Naive thymus-derived CD4-positive, alpha-beta T cell (primary cell): ENCODE data around the gene DTL. TPM values are rescaled to one million over a fixed set of nuclear protein-coding genes. Genes with fewer than 3 reads are reported as not detected.
"Not testable (repeated sequence)": the region's sequence is repeated elsewhere in the genome, so short reads cannot be mapped to it uniquely, and the experiment has no call there.

Source experiments
- ATAC-seq: fragments of 150-1000 bp; cut with Tn5 transposase; 2 replicates; pipeline ENCODE4 v1.10.0; 2021; ENCODE audit warnings: mild to moderate bottlenecking, moderate library complexity
- CTCF ChIA-PET: fragments of 350-600 bp; sonication (Branson Sonifier 250); formaldehyde crosslinking; loops from one replicate; lab custom pipeline; 2021; ENCODE audit warnings: antibody characterized with exemption; lab: Charles Lee
- POLR2A ChIA-PET: fragments of 350-600 bp; sonication (Branson Sonifier 250); formaldehyde crosslinking; loops from one replicate; lab custom pipeline; 2021; ENCODE audit warnings: antibody characterized with exemption, inconsistent platforms; lab: Charles Lee
- DNase-seq, 9 donors: peaks; one replicate each; pipeline versions ENCODE4 v3.0.0 to v3.0.0-alpha.2; 2020 to 2022; ENCODE audit warnings: mixed read lengths in 1 of 9
- H3K27ac ChIP-seq: one replicate; pipeline ENCODE4 v1.7.0; 2013; ENCODE audit warnings: mild to moderate bottlenecking, low read depth, low read length, moderate library complexity
- H3K27me3 ChIP-seq, 2 donors: one replicate each; pipeline ENCODE4 v1.7.0; 2013; ENCODE audit warnings: low read length in 2 of 2, mild to moderate bottlenecking in 2 of 2, moderate library complexity in 2 of 2; ENCODE audit not compliant: control insufficient read depth in 2 of 2, insufficient read depth in 2 of 2
- H3K36me3 ChIP-seq, 3 experiments: 1 replicate in 2 of 3; 2 replicates in 1 of 3; pipeline ENCODE4 v1.7.0; 2013; ENCODE audit warnings: low read length in 3 of 3, mild to moderate bottlenecking in 3 of 3, moderate library complexity in 1 of 3; ENCODE audit not compliant: insufficient read depth in 3 of 3, control insufficient read depth in 2 of 3
- H3K4me1 ChIP-seq, 2 donors: one replicate each; pipeline ENCODE4 v1.7.0; 2013; ENCODE audit warnings: low read length in 2 of 2, mild to moderate bottlenecking in 2 of 2, moderate library complexity in 1 of 2; ENCODE audit not compliant: control insufficient read depth in 2 of 2, insufficient read depth in 2 of 2
- H3K4me3 ChIP-seq: 2 replicates; pipeline ENCODE4 v1.7.0; 2013; ENCODE audit warnings: mild to moderate bottlenecking, low read length
- H3K9me3 ChIP-seq, 3 experiments: 1 replicate in 2 of 3; 2 replicates in 1 of 3; pipeline ENCODE4 v1.7.0; 2013; ENCODE audit warnings: low read length in 3 of 3; ENCODE audit not compliant: control insufficient read depth in 2 of 3
- H3K27ac Mint-ChIP-seq, 9 donors: one replicate each; pipeline ENCODE4 v1.8.0; 2020 to 2022; ENCODE audit warnings: mixed read lengths in 9 of 9, mild to moderate bottlenecking in 8 of 9, moderate library complexity in 5 of 9, inconsistent platforms in 2 of 9
- H3K27me3 Mint-ChIP-seq, 5 donors: one replicate each; pipeline ENCODE4 v1.8.0; 2021 to 2022; ENCODE audit warnings: mixed read lengths in 5 of 5, mild to moderate bottlenecking in 1 of 5
- H3K36me3 Mint-ChIP-seq, 5 donors: one replicate each; pipeline ENCODE4 v1.8.0; 2020 to 2022; ENCODE audit warnings: mixed read lengths in 5 of 5, mild to moderate bottlenecking in 3 of 5, inconsistent platforms in 1 of 5
- H3K4me1 Mint-ChIP-seq, 7 donors: one replicate each; pipeline ENCODE4 v1.8.0; 2020 to 2022; ENCODE audit warnings: mixed read lengths in 7 of 7, mild to moderate bottlenecking in 3 of 7, inconsistent platforms in 1 of 7
- H3K4me3 Mint-ChIP-seq, 10 donors: one replicate each; pipeline ENCODE4 v1.8.0; 2020 to 2022; ENCODE audit warnings: mild to moderate bottlenecking in 10 of 10, mixed read lengths in 10 of 10, moderate library complexity in 6 of 10, inconsistent platforms in 2 of 10
- H3K9me3 Mint-ChIP-seq, 11 donors: one replicate each; pipeline ENCODE4 v1.8.0; 2020 to 2022; ENCODE audit warnings: mixed read lengths in 11 of 11, mild to moderate bottlenecking in 4 of 11, inconsistent platforms in 1 of 11, moderate library complexity in 1 of 11
- intact Hi-C, 2 donors: fragments of 100-400 bp; cut with micrococcal nuclease; formaldehyde crosslinking; loops; one replicate each; pipeline ENCODE4 v1.15.1; 2023
- polyA plus RNA-seq, 2 donors: library from polyadenylated mRNA; unstranded; fragments of 300-500 nt; fragmentation: Illumina TruSeq; gene quantifications; one replicate each; pipeline ENCODE4 v1.2.3, GENCODE V29; 2021
- total RNA-seq, 6 experiments: library from RNA in 5 of 6; stranded (reverse) in 5 of 6; gene quantifications; 1 replicate in 5 of 6; 2 replicates in 1 of 6; pipeline ENCODE4 v1.2.3 and lab custom pipeline; 2021 to 2026

Gene DTL
- total RNA-seq: 10 to 100 TPM in 1 of 5 experiments, 1 to 10 TPM in 1, under 1 TPM in 3; 0.27 to 63.0 (median 0.78) TPM
- polyA plus RNA-seq: under 1 TPM; 0.37 to 0.54 TPM
- total RNA-seq (lab: John Stamatoyannopoulos, UW): 0.54 reads per million

- no peaks in the 10 kb centered on the region for H3K36me3 ChIP-seq
- intact Hi-C loops: loop anchor here (1.0 to 10.0 kb wide), 22 partner anchors 23 to 1016 kb away; partner anchors contain the start of genes ANGEL2 (in 2 of the 2), LPGAT1 (in 2 of the 2), NEK2 (in 2 of the 2) and NENF (in 2 of the 2)
- H3K9me3 ChIP-seq: no peaks in the 10 kb centered on the region
- peaks cover 20 to 23% of the 10 kb centered on the region in 2 donors for H3K4me1 ChIP-seq
- Mint-ChIP-seq H3K36me3 (peaks cover 0 to 27% (median 13%) of the 10 kb centered on the region in 5 donors), H3K9me3 (peaks cover 0 to 5% (median 0%) of the 10 kb centered on the region in 11 donors), H3K4me3 (peak within 1 kb of the TSS; percentile 86 to 100 (median 98)), H3K27me3 (peaks cover 0 to 5% (median 0%) of the 10 kb centered on the region in 5 donors), H3K4me1 (peaks cover 18 to 68% (median 54%) of the 10 kb centered on the region in 7 donors), H3K27ac (peak within 1 kb of the TSS; percentile 95 to 99 (median 98))
- H3K27me3 ChIP-seq: no peaks in the 10 kb centered on the region
- ChIA-PET CTCF (interaction anchor here (0.5 to 2.9 kb wide), 21 partner anchors 9 to 1608 kb away, joined by 3 to 25 read pairs (median 4); partner anchors contain the start of gene NEK2), POLR2A (interaction anchor here (0.9 to 3.1 kb wide), 5 partner anchors 8 to 398 kb away, joined by 3 to 29 read pairs (median 3); partner anchors contain the start of genes NENF and PPP2R5A)
- ATAC-seq (peak; percentile 93), DNase-seq (peak; percentile 94 to 99 (median 99))
- H3K27ac ChIP-seq: peak within 1 kb of the TSS; percentile 70
- H3K4me3 ChIP-seq: peak within 1 kb of the TSS; percentile 99
Observed at GRCh38 chr1:212035123-212035834, at the start of gene DTL, which contains the start of gene INTS7. Gene DTL (plus strand): TSS chr1:212035748. CDS start chr1:212035891, 143 bp downstream. Gene INTS7 (minus strand): TSS chr1:212035557. CDS start chr1:212035437, 120 bp downstream.

- no peaks in the 10 kb centered on the region for H3K4me1 ChIP-seq
- intact Hi-C loops: no loop called here
- H3K36me3 Mint-ChIP-seq: peaks cover 0 to 36% (median 16%) of the 10 kb centered on the region in 5 donors
- POLR2A ChIA-PET: no interaction called here
- CTCF ChIA-PET: no interaction called here
- peaks cover 0 to 7% (median 0%) of the 10 kb centered on the region in 3 experiments for H3K36me3 ChIP-seq
- no peaks in the 10 kb centered on the region for H3K27me3 Mint-ChIP-seq
- H3K4me3 ChIP-seq: no peak overlapping the region
- ATAC-seq (no peak), DNase-seq (no peak)
- H3K4me3 Mint-ChIP-seq: no peak overlapping the region
- peaks cover 0 to 5% (median 0%) of the 10 kb centered on the region in 7 donors for H3K4me1 Mint-ChIP-seq
- H3K27ac Mint-ChIP-seq: no peak overlapping the region
- H3K9me3 Mint-ChIP-seq: no peaks in the 10 kb centered on the region
- H3K27me3 ChIP-seq: no peaks in the 10 kb centered on the region
- H3K27ac ChIP-seq: no peak overlapping the region
- no peaks in the 10 kb centered on the region for H3K9me3 ChIP-seq
Observed at GRCh38 chr1:211986628-211987254, 48.8 kb upstream of the DTL start.

GRCh38 chr1:211991695-211992094 is 43.9 kb upstream of the DTL start:
- ChIA-PET CTCF (no interaction called here), POLR2A (no interaction called here)
- Histone ChIP-seq H3K27me3 (no peaks in the 10 kb centered on the region), H3K9me3 (no peaks in the 10 kb centered on the region), H3K27ac (no peak overlapping the region), H3K4me3 (no peak overlapping the region), H3K36me3 (peaks cover 0 to 2% (median 0%) of the 10 kb centered on the region in 3 experiments), H3K4me1 (no peaks in the 10 kb centered on the region)
- Mint-ChIP-seq H3K4me3 (no peak overlapping the region), H3K27me3 (no peaks in the 10 kb centered on the region), H3K36me3 (peaks cover 0 to 29% (median 10%) of the 10 kb centered on the region in 5 donors), H3K4me1 (peaks cover 0 to 6% (median 0%) of the 10 kb centered on the region in 7 donors), H3K9me3 (no peaks in the 10 kb centered on the region), H3K27ac (peak overlapping the region in 1 of 9 donors; percentile 1)
- ATAC-seq (no peak), DNase-seq (no peak)
- intact Hi-C loops: no loop called here

GRCh38 chr1:211997426-211997825 is 38.1 kb upstream of the DTL start:
- CTCF ChIA-PET: not testable (repeated sequence)
- peaks cover 5 to 55% (median 25%) of the 10 kb centered on the region in 5 donors for H3K36me3 Mint-ChIP-seq

GRCh38 chr1:212002536-212002935 is 33.0 kb upstream of the DTL start:
- H3K27me3 Mint-ChIP-seq: no peaks in the 10 kb centered on the region
- H3K27me3 ChIP-seq: no peaks in the 10 kb centered on the region
- H3K4me3 Mint-ChIP-seq: no peak overlapping the region
- H3K36me3 ChIP-seq: no peaks in the 10 kb centered on the region
- H3K36me3 Mint-ChIP-seq: peaks cover 0 to 57% (median 27%) of the 10 kb centered on the region in 5 donors
- peak overlapping the region in 1 of 9 donors; percentile 52 for H3K27ac Mint-ChIP-seq
- no peak for ATAC-seq
- intact Hi-C loops: no loop called here
- no peaks in the 10 kb centered on the region for H3K4me1 ChIP-seq
- no peak overlapping the region for H3K27ac ChIP-seq
- no peaks in the 10 kb centered on the region for H3K9me3 ChIP-seq
- H3K9me3 Mint-ChIP-seq: peaks cover 0 to 2% (median 0%) of the 10 kb centered on the region in 11 donors
- H3K4me1 Mint-ChIP-seq: peaks cover 0 to 4% (median 0%) of the 10 kb centered on the region in 7 donors
- no peak overlapping the region for H3K4me3 ChIP-seq
- CTCF ChIA-PET: no interaction called here
- no peak for DNase-seq
- POLR2A ChIA-PET: no interaction called here

More at GRCh38 chr1:211997426-211997825, 38.1 kb upstream of the DTL start:
- H3K27me3 Mint-ChIP-seq, DNase-seq, H3K9me3 ChIP-seq, H3K27me3 ChIP-seq, intact Hi-C loops, H3K4me3 ChIP-seq, H3K4me3 Mint-ChIP-seq, H3K27ac ChIP-seq, H3K36me3 ChIP-seq, H3K4me1 ChIP-seq, H3K9me3 Mint-ChIP-seq, H3K27ac Mint-ChIP-seq, ATAC-seq, H3K4me1 Mint-ChIP-seq: not testable (repeated sequence)
- POLR2A ChIA-PET: interaction anchor here (0.6 kb wide), 1 partner anchor 312 kb away, joined by 4 read pairs; no protein-coding TSS in a partner anchor

GRCh38 chr1:212004895-212005608 is 30.5 kb upstream of the DTL start:
- H3K27ac Mint-ChIP-seq: no peak overlapping the region
- DNase-seq (no peak), ATAC-seq (no peak)
- peaks cover 0 to 3% (median 0%) of the 10 kb centered on the region in 11 donors for H3K9me3 Mint-ChIP-seq
- Histone ChIP-seq H3K9me3 (no peaks in the 10 kb centered on the region), H3K4me1 (no peaks in the 10 kb centered on the region), H3K4me3 (no peak overlapping the region), H3K36me3 (no peaks in the 10 kb centered on the region), H3K27ac (no peak overlapping the region), H3K27me3 (no peaks in the 10 kb centered on the region)
- ChIA-PET POLR2A (no interaction called here), CTCF (interaction anchor here (0.8 kb wide), 1 partner anchor 8 kb away, joined by 4 read pairs; no protein-coding TSS in a partner anchor)
- H3K4me3 Mint-ChIP-seq: no peak overlapping the region
- H3K27me3 Mint-ChIP-seq: no peaks in the 10 kb centered on the region
- H3K4me1 Mint-ChIP-seq: peaks cover 0 to 5% (median 0%) of the 10 kb centered on the region in 7 donors
- H3K36me3 Mint-ChIP-seq: peaks cover 4 to 61% (median 34%) of the 10 kb centered on the region in 5 donors
- intact Hi-C loops: no loop called here
